CD14-positive monocyte (primary cell): ENCODE measurements around the gene FOXP4. TPM values are rescaled to one million over a fixed set of nuclear protein-coding genes. Genes with fewer than 3 reads are reported as not detected.
A peak's percentile ranks its signal among the peaks of the same experiment; 100 is the strongest.

Experiments
- DNase-seq, 3 donors: peaks; one replicate each; pipeline ENCODE4 v3.0.0-alpha.2; 2011 to 2022
- H2AFZ ChIP-seq: 2 replicates; pipeline ENCODE4 v1.6.0; 2012; ENCODE audit warnings: mild to moderate bottlenecking, low read depth, low read length, inconsistent platforms; ENCODE audit not compliant: insufficient read depth, poor library complexity, severe bottlenecking
- H3K27ac ChIP-seq, 2 donors: 1 replicate in 1 of 2; 2 replicates in 1 of 2; pipeline ENCODE4 v1.5.1; 2012 to 2013; ENCODE audit warnings: low read length in 2 of 2, control low read depth in 1 of 2, inconsistent platforms in 1 of 2, low read depth in 1 of 2, mild to moderate bottlenecking in 1 of 2
- H3K27me3 ChIP-seq, 2 donors: one replicate each; pipeline versions ENCODE4 v1.6.0 to v1.6.1; 2011 to 2013; ENCODE audit warnings: low read length in 2 of 2; ENCODE audit not compliant: control insufficient read depth in 2 of 2, insufficient read depth in 2 of 2
- H3K36me3 ChIP-seq, 2 donors: replicated peaks in 1 of 2; 1 replicate in 1 of 2; 2 replicates in 1 of 2; pipeline versions ENCODE4 v1.5.1 to v1.6.1; 2012 to 2013; ENCODE audit warnings: low read length in 2 of 2, control low read depth in 1 of 2, inconsistent platforms in 1 of 2, mild to moderate bottlenecking in 1 of 2; ENCODE audit not compliant: insufficient read depth in 2 of 2, control insufficient read depth in 1 of 2
- H3K4me1 ChIP-seq, 2 donors: 1 replicate in 1 of 2; 2 replicates in 1 of 2; pipeline versions ENCODE4 v1.5.1 to v1.6.1; 2012 to 2013; ENCODE audit warnings: low read length in 2 of 2, control low read depth in 1 of 2, inconsistent platforms in 1 of 2, mild to moderate bottlenecking in 1 of 2, moderate library complexity in 1 of 2; ENCODE audit not compliant: insufficient read depth in 2 of 2, control insufficient read depth in 1 of 2
- H3K4me2 ChIP-seq: replicated peaks from 2 replicates; pipeline ENCODE3; 2012; ENCODE audit warnings: low read length, moderate library complexity, mild to moderate bottlenecking; ENCODE audit not compliant: poor library complexity, severe bottlenecking; ENCODE audit errors: extremely low read depth
- H3K4me3 ChIP-seq, 3 experiments: fragments of 200-600 bp in 1 of 3; sonication (generic) in 1 of 3; replicated peaks in 1 of 3; 1 replicate in 2 of 3; 2 replicates in 1 of 3; pipeline ENCODE4 v1.5.1; 2011 to 2013; ENCODE audit warnings: low read length in 3 of 3, mild to moderate bottlenecking in 3 of 3, control low read depth in 2 of 3, low read depth in 2 of 3, inconsistent platforms in 1 of 3, moderate library complexity in 1 of 3
- H3K79me2 ChIP-seq: 2 replicates; pipeline ENCODE4 v1.6.0; 2012; ENCODE audit warnings: mild to moderate bottlenecking, control low read depth, inconsistent platforms, low read length, moderate library complexity; ENCODE audit not compliant: insufficient read depth
- H3K9ac ChIP-seq: 2 replicates; pipeline ENCODE4 v1.6.0; 2017; ENCODE audit warnings: low read length, mild to moderate bottlenecking; ENCODE audit not compliant: insufficient read depth, poor library complexity, severe bottlenecking
- H3K9me3 ChIP-seq, 2 donors: replicated peaks in 1 of 2; 1 replicate in 1 of 2; 2 replicates in 1 of 2; pipeline versions ENCODE4 v1.5.1 to v1.6.1; 2012 to 2013; ENCODE audit warnings: low read length in 2 of 2, control low read depth in 1 of 2; ENCODE audit not compliant: control insufficient read depth in 1 of 2, insufficient read depth in 1 of 2
- H4K20me1 ChIP-seq: 2 replicates; pipeline ENCODE4 v1.6.0; 2012; ENCODE audit warnings: mild to moderate bottlenecking, low read length, control low read depth, moderate library complexity; ENCODE audit not compliant: insufficient read depth
- H3K27ac Mint-ChIP-seq, 7 donors: one replicate each; pipeline ENCODE4 v1.8.0; 2020; ENCODE audit warnings: mild to moderate bottlenecking in 7 of 7, mixed read lengths in 7 of 7, moderate library complexity in 6 of 7, inconsistent platforms in 2 of 7
- H3K27me3 Mint-ChIP-seq, 3 donors: one replicate each; pipeline ENCODE4 v1.8.0; 2021 to 2022; ENCODE audit warnings: low read depth in 3 of 3, mild to moderate bottlenecking in 3 of 3, mixed read lengths in 3 of 3, moderate library complexity in 3 of 3, inconsistent platforms in 1 of 3
- H3K36me3 Mint-ChIP-seq, 2 donors: one replicate each; pipeline ENCODE4 v1.8.0; 2020; ENCODE audit warnings: mixed read lengths in 2 of 2, inconsistent platforms in 1 of 2, mild to moderate bottlenecking in 1 of 2
- H3K4me1 Mint-ChIP-seq: one replicate; pipeline ENCODE4 v1.8.0; 2020; ENCODE audit warnings: mild to moderate bottlenecking, mixed read lengths
- H3K4me3 Mint-ChIP-seq, 2 donors: one replicate each; pipeline ENCODE4 v1.8.0; 2020; ENCODE audit warnings: mild to moderate bottlenecking in 2 of 2, mixed read lengths in 2 of 2, moderate library complexity in 1 of 2
- H3K9me3 Mint-ChIP-seq, 7 donors: one replicate each; pipeline ENCODE4 v1.8.0; 2020 to 2022; ENCODE audit warnings: mixed read lengths in 7 of 7, mild to moderate bottlenecking in 6 of 7, moderate library complexity in 6 of 7, inconsistent platforms in 2 of 7
- WGBS: methylation state at CpG from one replicate; pipeline ENCODE4 v1.1.5; 2013; ENCODE audit warnings: missing lambda C conversion rate; ENCODE audit not compliant: insufficient coverage; 5-methylcytosine and 5-hydroxymethylcytosine counted together
- intact Hi-C, 2 donors: fragments of 100-400 bp; cut with micrococcal nuclease; formaldehyde crosslinking; loops; one replicate each; pipeline versions ENCODE4 v1.15.0 to v1.15.1; 2023
- polyA plus RNA-seq, 3 donors: library from polyadenylated mRNA; depleted of rRNA in 1 of 3; unstranded in 2 of 3; stranded (reverse) in 1 of 3; fragments of 300-500 nt in 2 of 3; fragments of >200 nt in 1 of 3; fragmentation: Illumina TruSeq in 2 of 3; gene quantifications; 1 replicate in 2 of 3; 2 replicates in 1 of 3; pipeline ENCODE4 v1.2.3, GENCODE V29; 2012 to 2021
- TF ChIP-seq, protein P1 (sequence below): fragments of 200-600 bp; IDR thresholded peaks from one replicate; pipeline ENCODE4 v1.8.0; 2022; ENCODE audit warnings: antibody characterized with exemption, mild to moderate bottlenecking

Gene FOXP4
- polyA plus RNA-seq, 3 donors = 0.62 to 7.6 (median 0.65) TPM

DNA sequence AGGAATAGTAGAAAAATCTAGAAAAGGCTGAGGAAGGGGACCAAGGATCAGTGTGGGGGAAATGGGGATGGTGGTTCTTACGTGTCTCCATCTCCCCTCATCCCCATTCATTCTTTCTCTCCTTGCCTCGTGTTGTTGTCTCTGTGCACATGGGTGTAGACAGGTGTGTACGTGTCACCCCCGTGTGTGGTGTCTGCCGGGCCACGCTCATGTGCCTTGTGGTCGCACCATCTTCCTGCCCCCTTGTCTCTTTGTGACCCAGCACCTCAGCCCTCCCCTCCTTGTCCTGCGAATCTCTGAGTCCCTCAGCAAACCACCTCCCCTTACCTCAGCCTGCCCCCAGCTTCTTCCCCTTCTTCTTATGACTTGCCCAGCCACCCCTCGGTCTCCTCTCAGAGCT is 39.4 kb downstream of the FOXP4 start:
- Histone ChIP-seq H4K20me1 (no peaks in the 10 kb centered on the region), H3K9ac (no peak overlapping the region), H3K4me1 (no peaks in the 10 kb centered on the region), H2AFZ (no peak overlapping the region), H3K27ac (no peak overlapping the region), H3K36me3 (peaks cover 19 to 56% of the 10 kb centered on the region in 2 donors), H3K79me2 (no peaks in the 10 kb centered on the region), H3K4me3 (no peak overlapping the region), H3K4me2 (no peak overlapping the region), H3K9me3 (no peaks in the 10 kb centered on the region), H3K27me3 (no peaks in the 10 kb centered on the region)
- peak overlapping the region in 1 of 7 donors; percentile 26 for H3K27ac Mint-ChIP-seq
- no peaks in the 10 kb centered on the region for H3K9me3 Mint-ChIP-seq
- TF ChIP-seq, protein P1, sequence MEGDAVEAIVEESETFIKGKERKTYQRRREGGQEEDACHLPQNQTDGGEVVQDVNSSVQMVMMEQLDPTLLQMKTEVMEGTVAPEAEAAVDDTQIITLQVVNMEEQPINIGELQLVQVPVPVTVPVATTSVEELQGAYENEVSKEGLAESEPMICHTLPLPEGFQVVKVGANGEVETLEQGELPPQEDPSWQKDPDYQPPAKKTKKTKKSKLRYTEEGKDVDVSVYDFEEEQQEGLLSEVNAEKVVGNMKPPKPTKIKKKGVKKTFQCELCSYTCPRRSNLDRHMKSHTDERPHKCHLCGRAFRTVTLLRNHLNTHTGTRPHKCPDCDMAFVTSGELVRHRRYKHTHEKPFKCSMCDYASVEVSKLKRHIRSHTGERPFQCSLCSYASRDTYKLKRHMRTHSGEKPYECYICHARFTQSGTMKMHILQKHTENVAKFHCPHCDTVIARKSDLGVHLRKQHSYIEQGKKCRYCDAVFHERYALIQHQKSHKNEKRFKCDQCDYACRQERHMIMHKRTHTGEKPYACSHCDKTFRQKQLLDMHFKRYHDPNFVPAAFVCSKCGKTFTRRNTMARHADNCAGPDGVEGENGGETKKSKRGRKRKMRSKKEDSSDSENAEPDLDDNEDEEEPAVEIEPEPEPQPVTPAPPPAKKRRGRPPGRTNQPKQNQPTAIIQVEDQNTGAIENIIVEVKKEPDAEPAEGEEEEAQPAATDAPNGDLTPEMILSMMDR = no peak
- intact Hi-C loops = no loop called here
- WGBS = 74% methylated on average over 5 of the region's 9 CpGs
- no peak overlapping the region for H3K4me3 Mint-ChIP-seq
- H3K4me1 Mint-ChIP-seq = no peaks in the 10 kb centered on the region
- no peaks in the 10 kb centered on the region for H3K27me3 Mint-ChIP-seq
- H3K36me3 Mint-ChIP-seq = peaks cover 44 to 59% of the 10 kb centered on the region in 2 donors
- DNase-seq = no peak

DNA sequence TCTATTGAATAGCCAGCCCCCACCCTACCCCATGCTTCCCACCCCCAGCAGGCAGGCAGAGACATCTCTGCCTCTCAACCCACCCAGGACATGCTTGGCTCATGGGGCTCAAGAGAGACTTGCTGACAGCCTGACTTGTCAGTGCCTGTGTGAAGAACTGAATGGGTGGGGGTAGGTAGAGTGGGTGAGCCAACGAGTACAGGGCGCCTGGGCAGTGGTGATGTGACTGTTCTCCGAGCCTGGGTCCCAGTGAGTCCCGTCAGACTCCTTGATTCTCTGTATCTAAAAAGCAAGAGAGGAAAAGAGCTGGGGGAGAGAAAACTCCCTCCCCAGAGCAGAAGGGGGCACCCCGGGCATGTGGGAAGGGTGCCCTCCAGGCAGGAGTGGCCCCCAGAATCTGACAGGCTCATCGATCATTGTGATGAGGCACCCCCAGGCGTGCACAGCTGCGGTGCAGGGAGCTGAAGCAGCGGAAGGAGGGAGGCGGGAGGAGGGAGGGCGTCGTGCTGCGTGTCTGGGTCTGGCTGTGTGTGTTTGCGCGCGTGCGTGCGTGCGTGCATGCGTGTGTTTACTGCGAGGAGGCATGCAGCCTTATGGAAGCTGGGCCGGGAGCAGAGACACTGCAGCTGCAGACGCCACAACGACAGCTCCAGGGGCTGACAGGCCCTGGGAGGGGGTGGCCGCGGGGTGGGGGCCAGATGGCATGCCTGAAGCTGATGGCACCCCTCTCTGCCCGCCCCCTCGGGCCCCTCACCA is 40.2 kb downstream of the FOXP4 start:
- WGBS = 94% methylated on average over 24 of the region's 28 CpGs
- peaks cover 27 to 56% of the 10 kb centered on the region in 2 donors for H3K36me3 ChIP-seq

More for the DNA sequence above, 40.2 kb downstream of the FOXP4 start:
- no peak overlapping the region for H3K4me3 Mint-ChIP-seq
- TF ChIP-seq, protein P1 = no peak
- Histone ChIP-seq H3K4me2 (no peak overlapping the region), H2AFZ (no peak overlapping the region), H3K4me3 (no peak overlapping the region), H3K9me3 (no peaks in the 10 kb centered on the region), H3K27me3 (no peaks in the 10 kb centered on the region), H3K79me2 (no peaks in the 10 kb centered on the region), H3K4me1 (no peaks in the 10 kb centered on the region), H3K27ac (no peak overlapping the region), H4K20me1 (no peaks in the 10 kb centered on the region), H3K9ac (no peak overlapping the region)
- no peaks in the 10 kb centered on the region for H3K9me3 Mint-ChIP-seq
- H3K4me1 Mint-ChIP-seq = no peaks in the 10 kb centered on the region
- no peaks in the 10 kb centered on the region for H3K27me3 Mint-ChIP-seq
- intact Hi-C loops = no loop called here
- peak overlapping the region in 1 of 7 donors; percentile 53 for H3K27ac Mint-ChIP-seq
- DNase-seq = no peak
- peaks cover 44 to 60% of the 10 kb centered on the region in 2 donors for H3K36me3 Mint-ChIP-seq
